SK-N-SH (cell line): ENCODE data around the gene NFX1.
"Not testable (repeated sequence)": the region's sequence is repeated elsewhere in the genome, so short reads cannot be mapped to it uniquely, and the experiment has no call there.

Experiments used
- CTCF ChIP-seq: fragments of 200-600 bp; sonication (generic); IDR thresholded peaks from 2 replicates; pipeline ENCODE4 v1.6.1; 2017; ENCODE audit warnings: antibody characterized with exemption, mild to moderate bottlenecking, moderate library complexity
- FOSL2 ChIP-seq: IDR thresholded peaks from 2 replicates; pipeline ENCODE4 v1.4.0; 2012; ENCODE audit warnings: low read depth, mild to moderate bottlenecking, moderate library complexity, borderline replicate concordance
- GABPA ChIP-seq: IDR thresholded peaks from 2 replicates; pipeline ENCODE4 v1.4.0; 2012; ENCODE audit warnings: low read depth, mild to moderate bottlenecking
- MAX ChIP-seq: IDR thresholded peaks from 2 replicates; pipeline ENCODE4 v1.4.0; 2012; ENCODE audit warnings: low read depth
- POLR2AphosphoS5 ChIP-seq: IDR thresholded peaks from 2 replicates; pipeline ENCODE4 v1.6.1; 2012; ENCODE audit warnings: low read depth, low read length
- TAF1 ChIP-seq: IDR thresholded peaks from 2 replicates; pipeline ENCODE4 v1.6.1; 2012; ENCODE audit warnings: low read depth, mild to moderate bottlenecking, low read length, moderate library complexity, borderline replicate concordance
- USF2 ChIP-seq: fragments of 150-350 bp; IDR thresholded peaks from 2 replicates; pipeline ENCODE4 v1.6.1; 2017; ENCODE audit warnings: antibody characterized with exemption, low read length, low read depth, borderline replicate concordance
- YY1 ChIP-seq: IDR thresholded peaks from 2 replicates; pipeline ENCODE4 v1.4.0; 2012; ENCODE audit warnings: low read depth, mild to moderate bottlenecking

- not testable (repeated sequence) for TF ChIP-seq MAX, TAF1, POLR2AphosphoS5, CTCF, FOSL2, USF2, GABPA, YY1
Measured at GRCh38 chr9:33382397-33382796, 92.1 kb downstream of the NFX1 start.
